Osteoblast (primary cell): ENCODE measurements around the gene AFF1. TPM values are rescaled to one million over a fixed set of nuclear protein-coding genes. Genes with fewer than 3 reads are reported as not detected.

Experiments
- DNase-seq: peaks from one replicate; pipeline ENCODE4 v3.0.0; 2011; ENCODE audit warnings: low spot score, mixed read lengths; ENCODE audit not compliant: insufficient read length; ENCODE audit errors: missing footprints
- H2AFZ ChIP-seq: 2 replicates; pipeline ENCODE4 v1.6.0; 2011; ENCODE audit warnings: mild to moderate bottlenecking, low read length
- H3K27ac ChIP-seq: 2 replicates; pipeline ENCODE4 v1.5.1; 2011; ENCODE audit warnings: mild to moderate bottlenecking, low read depth, low read length, moderate library complexity
- H3K27me3 ChIP-seq: 2 replicates; pipeline ENCODE4 v1.6.0; 2012; ENCODE audit warnings: mild to moderate bottlenecking, control low read depth, inconsistent platforms, low read length, moderate library complexity; ENCODE audit not compliant: insufficient read depth
- H3K36me3 ChIP-seq: 2 replicates; pipeline ENCODE4 v1.5.1; 2011; ENCODE audit warnings: mild to moderate bottlenecking, low read length, control low read depth, moderate library complexity; ENCODE audit not compliant: insufficient read depth
- H3K4me1 ChIP-seq: 2 replicates; pipeline ENCODE4 v1.5.1; 2011; ENCODE audit warnings: mild to moderate bottlenecking, low read length, control low read depth, moderate library complexity; ENCODE audit not compliant: insufficient read depth
- H3K4me2 ChIP-seq: 2 replicates; pipeline ENCODE4 v1.6.0; 2011; ENCODE audit warnings: mild to moderate bottlenecking, low read length; ENCODE audit not compliant: insufficient read depth
- H3K4me3 ChIP-seq: fragments of 200-600 bp; sonication (generic); 3 replicates; pipeline ENCODE4 v1.5.1; 2012; ENCODE audit warnings: mild to moderate bottlenecking, low read length, inconsistent platforms; ENCODE audit not compliant: insufficient read depth
- H3K79me2 ChIP-seq: 2 replicates; pipeline ENCODE4 v1.6.0; 2012; ENCODE audit warnings: mild to moderate bottlenecking, low read length, control low read depth, inconsistent platforms; ENCODE audit not compliant: insufficient read depth
- H3K9me3 ChIP-seq: 2 replicates; pipeline ENCODE4 v1.5.1; 2011; ENCODE audit warnings: low read depth, low read length, control low read depth
- H4K20me1 ChIP-seq: 2 replicates; pipeline ENCODE4 v1.6.0; 2012; ENCODE audit warnings: mild to moderate bottlenecking, low read length, control low read depth; ENCODE audit not compliant: insufficient read depth
- CTCF ChIP-seq: IDR thresholded peaks from 2 replicates; pipeline ENCODE4 v1.5.1; 2011; ENCODE audit warnings: mild to moderate bottlenecking, low read depth, low read length, moderate library complexity; ENCODE audit errors: extremely low read depth
- total RNA-seq: library from RNA; depleted of rRNA; stranded (reverse); fragments of >200 nt; gene quantifications from 2 replicates; pipeline ENCODE4 v1.2.3, GENCODE V29; 2012

The AFF1 gene
- total RNA-seq, 1 donor = 19.5 TPM

- DNase-seq = no peak
- no peaks in the 10 kb centered on the region for H3K9me3 ChIP-seq
- peaks cover 70% of the 10 kb centered on the region for H3K79me2 ChIP-seq
- peaks cover 11% of the 10 kb centered on the region for H3K36me3 ChIP-seq
- H3K27ac ChIP-seq = no peak overlapping the region
- no peak overlapping the region for H3K4me2 ChIP-seq
- no peak overlapping the region for H3K4me3 ChIP-seq
- H3K4me1 ChIP-seq = peaks cover 32% of the 10 kb centered on the region
- no peaks in the 10 kb centered on the region for H3K27me3 ChIP-seq
- no peak for TF ChIP-seq CTCF
- H2AFZ ChIP-seq = no peak overlapping the region
- peaks cover 3% of the 10 kb centered on the region for H4K20me1 ChIP-seq
Measured at GRCh38 chr4:87047281-87047798, 112.5 kb downstream of the AFF1 start.

GRCh38 chr4:87049508-87049907 is 114.7 kb downstream of the AFF1 start:
- H3K4me1 ChIP-seq = peaks cover 27% of the 10 kb centered on the region
- peaks cover 11% of the 10 kb centered on the region for H3K36me3 ChIP-seq
- H3K79me2 ChIP-seq = peaks cover 71% of the 10 kb centered on the region
- no peak overlapping the region for H3K4me2 ChIP-seq
- no peak overlapping the region for H2AFZ ChIP-seq
- no peaks in the 10 kb centered on the region for H3K9me3 ChIP-seq
- H3K27me3 ChIP-seq = no peaks in the 10 kb centered on the region
- H3K27ac ChIP-seq = no peak overlapping the region
- no peak overlapping the region for H3K4me3 ChIP-seq
- DNase-seq = no peak
- no peak for TF ChIP-seq CTCF
- peaks cover 7% of the 10 kb centered on the region for H4K20me1 ChIP-seq

- Histone ChIP-seq H4K20me1 (peaks cover 7% of the 10 kb centered on the region), H3K27ac (peak overlapping the region; percentile 63), H3K36me3 (peaks cover 11% of the 10 kb centered on the region), H3K27me3 (no peaks in the 10 kb centered on the region), H3K4me3 (no peak overlapping the region), H3K79me2 (peaks cover 66% of the 10 kb centered on the region), H3K9me3 (no peaks in the 10 kb centered on the region), H3K4me2 (peak overlapping the region; percentile 63), H2AFZ (no peak overlapping the region), H3K4me1 (peaks cover 23% of the 10 kb centered on the region)
- TF ChIP-seq CTCF = no peak
- DNase-seq = no peak
Measured at GRCh38 chr4:87050596-87050995, 115.8 kb downstream of the AFF1 start.

- Histone ChIP-seq H3K36me3 (peaks cover 11% of the 10 kb centered on the region), H2AFZ (no peak overlapping the region), H3K9me3 (no peaks in the 10 kb centered on the region), H3K79me2 (peaks cover 60% of the 10 kb centered on the region), H4K20me1 (peaks cover 7% of the 10 kb centered on the region), H3K4me3 (no peak overlapping the region), H3K4me2 (peak overlapping the region; percentile 63), H3K4me1 (peaks cover 17% of the 10 kb centered on the region), H3K27ac (peak overlapping the region; percentile 63), H3K27me3 (no peaks in the 10 kb centered on the region)
- TF ChIP-seq CTCF = no peak
- no peak for DNase-seq
Measured at GRCh38 chr4:87051121-87051713, 116.4 kb downstream of the AFF1 start.
